ENCODE measurements around the gene DLX1. TPM values are rescaled to one million over a fixed set of nuclear protein-coding genes. Genes with fewer than 3 reads are reported as not detected.
"Not testable (repeated sequence)": the region's sequence is repeated elsewhere in the genome, so short reads cannot be mapped to it uniquely, and the experiment has no call there.

DLX1 gene
- polyA plus RNA-seq, 10 donors: 0.22 to 2.5 (median 0.28) TPM; not detected in 2

DNA sequence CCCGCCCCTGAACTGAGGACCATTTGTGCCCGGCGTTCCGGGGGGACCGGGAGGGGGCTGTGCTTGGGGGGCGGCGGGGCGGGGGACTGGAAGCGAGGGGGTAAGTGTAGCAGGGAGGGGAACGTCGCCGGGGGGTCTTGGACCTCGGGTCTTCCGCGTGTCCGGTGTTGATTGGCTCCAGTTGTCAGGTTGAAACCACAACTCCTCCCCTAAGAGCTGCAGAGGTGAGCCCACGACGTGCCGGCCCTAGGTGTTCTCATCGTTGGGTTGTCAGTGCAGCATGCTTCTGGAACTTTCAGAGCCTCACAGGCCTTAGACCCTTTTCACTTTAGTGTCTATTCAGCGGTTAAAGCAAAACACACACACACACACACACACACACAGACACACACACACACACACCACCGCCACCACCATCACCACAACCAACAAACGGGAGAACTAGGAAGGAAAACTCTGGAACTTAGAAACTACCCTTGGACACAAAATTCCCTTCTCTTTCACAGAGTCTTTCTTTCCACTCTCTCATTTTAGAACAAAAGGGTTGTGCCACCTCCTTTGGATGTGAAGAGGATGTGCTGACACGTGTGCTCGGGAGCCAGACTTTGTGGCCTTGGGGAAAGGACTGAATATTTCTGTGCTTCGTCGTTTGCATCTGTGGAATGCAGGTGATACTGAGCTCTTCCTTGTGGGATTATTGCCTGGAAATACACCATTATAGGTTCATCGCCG lies 24.1 kb downstream of the DLX1 start:
- peak in 1 of 3 donors; percentile 11 for DNase-seq

DNA sequence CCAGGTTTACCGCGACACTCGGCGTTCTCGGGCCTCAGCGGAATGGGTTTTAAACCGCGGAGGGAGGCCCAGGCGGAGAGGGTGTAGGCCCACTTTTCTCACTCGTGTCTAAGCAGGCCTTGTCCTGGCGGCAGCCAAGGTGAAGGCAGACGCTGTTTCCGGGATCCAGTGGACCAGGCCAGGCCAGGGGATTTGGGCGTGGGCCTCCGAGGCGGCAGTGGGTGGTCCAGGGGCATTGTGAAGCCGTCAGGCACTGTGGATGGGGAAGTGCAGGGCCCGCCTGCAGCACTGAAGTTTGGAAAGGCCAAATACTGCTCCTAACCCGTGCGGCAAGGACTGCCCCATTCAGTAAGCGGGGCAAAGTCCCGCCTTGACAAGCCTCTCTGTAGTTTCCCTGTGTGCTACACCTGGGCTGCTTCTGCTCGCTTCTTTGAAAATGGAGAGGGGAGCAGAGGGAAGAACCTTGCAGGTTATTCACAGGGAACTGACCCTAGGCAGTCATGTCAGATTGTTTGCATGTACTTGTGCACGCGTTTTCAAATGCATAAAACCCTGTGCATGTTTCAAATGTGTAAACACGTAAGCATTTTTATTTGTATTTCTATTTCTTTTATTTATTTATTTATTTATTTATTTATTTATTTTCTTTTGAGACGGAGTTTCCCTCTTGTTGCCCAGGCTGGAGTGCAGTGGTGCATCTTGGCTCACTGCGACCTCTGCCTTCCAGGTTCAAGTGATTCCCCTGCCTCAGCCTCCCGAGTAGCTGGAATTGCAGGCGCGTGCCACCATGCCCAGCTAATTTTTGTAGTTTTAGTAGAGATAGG lies 24.9 kb downstream of the DLX1 start:
- DNase-seq: peak in 1 of 3 donors; percentile 10

DNA sequence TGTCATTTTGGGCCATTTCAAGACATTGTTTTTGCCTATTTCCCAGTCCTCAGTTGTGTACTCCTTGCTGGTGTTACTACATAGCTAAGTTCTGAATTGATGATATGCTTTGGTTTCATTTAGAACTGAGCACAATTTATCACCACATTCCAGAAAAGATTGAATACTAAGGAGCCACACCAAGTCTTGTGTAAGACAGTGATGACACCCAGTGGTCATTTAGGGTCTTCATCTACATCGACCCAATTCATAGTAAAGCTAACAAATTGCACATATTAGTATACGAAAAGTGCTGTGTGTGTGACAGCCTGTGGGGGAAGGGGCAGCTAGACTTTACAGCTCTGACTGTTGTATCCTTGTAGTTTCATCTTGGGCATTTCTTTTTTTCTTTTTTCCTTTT lies 28.3 kb downstream of the DLX1 start:
- peak in 1 of 3 donors; percentile 48 for DNase-seq

DNA sequence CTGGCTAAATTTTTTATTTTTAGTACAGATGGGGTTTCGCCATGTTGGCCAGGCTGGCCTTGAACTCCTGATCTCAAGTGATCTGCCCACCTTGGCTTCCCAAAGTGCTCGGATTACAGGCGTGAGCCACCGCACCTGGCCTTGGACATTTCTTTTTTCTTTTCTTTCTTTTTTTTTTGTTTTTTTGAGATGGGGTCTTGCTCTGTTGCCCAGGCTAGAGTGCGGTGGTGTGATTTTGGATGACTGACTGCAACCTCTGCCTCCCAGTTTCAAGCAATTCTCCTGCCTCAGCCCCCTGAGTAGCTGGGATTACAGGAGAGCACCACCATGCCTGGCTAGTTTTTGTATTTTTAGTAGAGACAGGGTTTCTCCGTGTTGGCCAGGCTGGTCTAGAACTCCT lies 28.9 kb downstream of the DLX1 start:
- DNase-seq: not testable (repeated sequence)

DNA sequence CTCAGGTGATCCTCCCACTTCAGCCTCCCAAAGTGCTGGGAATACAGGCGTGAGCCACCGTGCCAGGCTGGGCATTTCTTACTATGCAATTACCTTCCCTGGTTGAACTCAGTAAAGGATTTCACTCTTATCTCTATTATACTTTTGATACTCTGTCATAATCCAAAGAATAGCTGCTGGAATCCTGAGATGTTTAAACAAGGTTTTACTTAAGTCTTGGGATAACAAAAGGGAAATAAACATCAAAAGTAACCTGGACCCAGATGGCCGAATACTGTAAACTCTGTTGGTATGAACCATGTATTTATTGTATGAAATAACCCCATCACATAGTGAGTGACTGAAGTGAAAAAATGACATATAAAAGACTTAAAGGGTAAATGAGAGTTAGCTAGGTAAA lies 29.3 kb downstream of the DLX1 start:
- no peak for DNase-seq

DNA sequence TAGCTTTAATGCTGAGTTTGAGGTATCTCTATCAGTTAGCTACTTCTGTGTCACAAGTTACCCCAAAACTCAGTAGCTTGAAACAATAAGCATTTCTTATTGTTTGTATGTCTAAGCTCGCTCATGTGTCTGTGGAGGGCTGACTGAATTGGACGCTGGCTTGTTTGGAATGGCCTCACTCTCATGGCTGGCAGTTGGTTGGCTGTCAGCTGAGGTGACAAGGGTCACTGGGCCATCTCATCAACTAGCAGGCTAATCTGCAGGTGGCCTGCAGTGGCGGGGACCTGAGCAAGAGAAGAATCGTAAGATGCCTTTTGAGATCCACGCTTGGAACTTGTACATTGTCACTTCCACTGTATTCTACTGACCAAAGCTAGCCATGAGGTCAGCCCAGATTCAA lies 30.8 kb downstream of the DLX1 start:
- DNase-seq: no peak

DNA sequence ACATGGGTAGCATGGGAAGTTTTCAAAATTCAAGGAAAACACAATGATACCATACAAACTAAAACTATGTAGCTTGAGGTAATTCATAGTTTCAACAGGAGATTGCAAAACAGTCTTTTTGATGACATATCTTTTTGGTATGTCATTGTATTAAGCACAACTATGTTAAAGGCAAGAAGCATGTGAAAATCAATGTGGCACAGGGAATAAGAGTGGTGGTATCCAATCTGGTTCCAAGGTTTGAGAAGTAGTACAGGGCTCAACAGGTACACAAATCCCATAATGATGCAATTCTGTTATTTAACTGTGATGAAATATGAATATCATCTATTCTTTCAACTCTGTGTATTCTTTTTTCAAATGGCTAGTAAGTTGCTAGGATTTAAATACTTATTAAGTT lies 33.8 kb downstream of the DLX1 start:
- no peak for DNase-seq

DNA sequence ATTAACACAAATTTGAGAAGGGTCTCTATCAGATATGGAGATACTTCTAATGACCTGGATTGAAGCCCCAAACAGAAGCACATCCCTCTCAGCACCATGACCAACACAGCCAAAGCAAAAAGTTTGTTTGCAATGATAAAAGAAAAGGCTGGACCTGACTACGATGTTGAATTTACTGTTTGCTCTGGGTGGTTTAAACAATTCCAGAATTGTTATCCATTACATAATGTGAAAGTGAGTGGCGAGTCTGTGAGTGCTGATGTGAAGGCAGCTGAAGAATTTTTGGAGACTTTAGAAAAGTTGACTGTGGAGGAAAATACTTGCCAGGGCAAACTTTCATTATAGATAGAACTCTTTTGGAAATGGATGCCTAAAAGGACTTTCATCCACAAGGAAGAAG lies 34.8 kb downstream of the DLX1 start:
- no peak for DNase-seq

DNA sequence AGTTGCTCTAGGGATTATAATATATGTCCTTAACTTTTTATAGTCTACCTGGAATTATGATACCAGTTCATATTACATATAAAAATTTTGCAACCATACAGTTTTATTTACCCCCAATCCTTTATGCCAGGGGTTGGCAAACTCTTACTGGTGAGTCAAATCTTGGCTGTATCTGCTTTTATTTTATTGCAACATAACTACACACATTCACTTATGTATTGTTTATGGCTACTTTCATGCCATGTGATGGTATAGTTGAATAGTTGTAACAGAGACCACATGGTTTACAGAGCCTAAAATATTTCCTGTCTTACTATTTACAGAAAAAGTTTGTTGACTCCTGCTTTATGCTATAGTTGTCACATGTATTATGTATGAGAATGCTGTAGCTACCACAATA lies 43.2 kb downstream of the DLX1 start:
- DNase-seq: no peak

DNA sequence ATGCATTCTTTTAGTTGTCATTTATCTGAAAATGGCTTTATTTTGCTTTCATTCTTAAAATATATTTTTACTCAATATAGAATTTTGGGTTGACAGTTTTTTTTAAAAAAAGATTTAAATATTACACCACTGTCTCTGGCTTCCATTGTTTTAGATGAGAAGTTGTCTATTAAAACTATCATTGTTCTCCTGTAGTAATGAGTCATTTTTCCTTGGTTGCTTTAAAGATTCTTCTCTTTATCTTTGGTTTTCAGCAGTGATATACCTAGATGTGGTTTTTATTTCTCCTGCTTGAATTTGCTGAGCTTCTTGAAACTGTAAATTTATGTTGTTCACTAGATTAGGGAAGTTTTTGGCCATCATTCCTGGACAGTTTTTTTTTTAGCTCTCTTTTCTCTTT lies 44.1 kb downstream of the DLX1 start:
- DNase-seq: no peak

DNA sequence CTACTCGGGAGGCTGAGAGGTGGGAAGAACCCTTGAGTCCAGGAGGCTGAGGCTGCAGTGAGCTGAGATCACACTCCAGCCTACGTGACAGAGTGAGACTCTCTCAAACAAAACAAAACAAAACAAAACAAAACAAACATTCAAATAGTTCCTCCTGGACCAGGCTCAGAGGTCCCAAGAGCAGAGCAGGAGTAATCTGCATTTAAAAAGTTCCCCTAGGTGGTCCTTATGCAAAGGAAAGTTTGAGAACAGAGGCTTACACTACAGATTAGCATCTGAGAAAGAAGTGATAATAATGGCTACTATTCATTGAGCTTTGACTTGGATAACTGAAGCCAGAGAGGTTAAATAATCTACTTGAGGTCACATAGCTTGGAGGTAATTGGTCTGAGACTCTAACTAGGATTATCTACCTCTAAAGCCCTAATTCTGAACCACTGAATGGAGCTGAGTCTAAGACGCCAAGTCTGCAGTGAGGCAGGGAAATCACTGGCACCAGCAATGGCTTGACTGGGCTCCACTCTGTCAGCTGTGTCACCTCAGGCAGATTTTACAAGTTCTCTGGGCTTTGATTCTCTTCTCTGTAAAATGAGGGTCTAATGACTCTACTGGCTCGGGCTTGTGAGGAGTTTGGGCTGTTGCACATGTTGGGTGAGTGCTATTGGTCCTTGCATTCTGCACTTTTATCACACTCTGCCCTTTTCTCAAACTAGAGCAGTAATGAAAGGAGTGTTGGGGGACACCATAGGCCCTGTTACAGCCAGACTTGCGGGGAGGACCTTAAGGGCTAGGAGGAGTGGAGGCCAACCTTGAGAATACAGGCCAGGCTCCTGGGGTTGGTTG lies 46.6 kb downstream of the DLX1 start:
- DNase-seq: no peak

DNA sequence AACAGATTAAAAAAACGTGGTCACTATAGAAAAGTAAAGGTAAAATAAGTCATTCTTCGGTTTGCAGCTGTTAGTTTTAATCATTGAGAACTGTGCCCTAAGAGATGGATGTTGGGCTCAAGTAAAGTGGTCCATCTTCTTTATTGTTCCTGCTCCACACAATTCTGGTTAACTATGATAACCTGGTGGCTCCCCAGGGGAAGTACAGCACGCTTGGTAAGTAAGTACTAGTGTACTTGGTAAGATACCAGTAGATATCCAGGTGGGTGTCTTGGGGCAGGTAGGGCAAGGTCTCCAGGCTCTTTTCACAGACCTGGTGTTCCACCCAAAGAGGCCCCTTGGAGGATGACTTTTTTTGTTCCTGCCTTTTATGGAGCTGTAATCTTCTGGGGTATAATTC lies 49.0 kb downstream of the DLX1 start:
- no peak for DNase-seq

DNA sequence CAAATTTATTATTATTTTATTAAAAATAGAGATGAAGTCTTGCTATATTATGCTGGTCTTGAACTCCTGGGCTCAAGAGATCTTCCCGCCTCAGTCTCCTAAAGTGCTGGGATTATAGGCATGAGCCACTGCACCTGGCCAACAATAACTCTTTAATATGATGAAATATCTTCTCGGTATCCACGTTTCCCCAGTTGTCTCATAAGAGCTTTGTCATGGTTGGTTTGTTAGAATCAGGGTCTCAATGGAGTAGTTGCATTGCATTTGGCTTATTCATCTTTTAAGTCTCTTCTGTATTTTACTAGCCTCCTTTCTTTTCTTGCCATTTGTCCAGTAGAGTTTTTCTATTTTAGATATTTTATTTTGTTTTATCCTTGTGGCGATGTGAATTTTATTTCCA lies 50.1 kb downstream of the DLX1 start:
- DNase-seq: no peak

DNA sequence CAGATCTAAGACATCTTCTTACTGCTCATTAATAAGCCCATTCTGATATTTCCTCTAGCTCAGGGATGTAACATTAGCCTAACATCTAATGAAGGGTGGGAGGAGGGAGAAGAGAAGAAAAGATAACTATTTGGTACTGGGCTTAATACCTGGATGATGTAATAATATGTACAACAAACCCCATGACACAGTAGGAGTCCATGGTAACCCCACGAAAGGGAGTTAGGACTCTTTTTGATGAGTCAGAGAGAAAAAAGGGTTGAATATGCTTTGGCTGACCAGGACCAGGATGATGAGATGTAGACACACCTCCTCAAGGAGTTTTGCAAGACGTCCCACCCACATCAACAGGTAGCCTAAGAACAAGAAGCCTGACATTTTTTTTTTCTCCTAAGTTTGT lies 51.8 kb downstream of the DLX1 start:
- DNase-seq: no peak

DNA sequence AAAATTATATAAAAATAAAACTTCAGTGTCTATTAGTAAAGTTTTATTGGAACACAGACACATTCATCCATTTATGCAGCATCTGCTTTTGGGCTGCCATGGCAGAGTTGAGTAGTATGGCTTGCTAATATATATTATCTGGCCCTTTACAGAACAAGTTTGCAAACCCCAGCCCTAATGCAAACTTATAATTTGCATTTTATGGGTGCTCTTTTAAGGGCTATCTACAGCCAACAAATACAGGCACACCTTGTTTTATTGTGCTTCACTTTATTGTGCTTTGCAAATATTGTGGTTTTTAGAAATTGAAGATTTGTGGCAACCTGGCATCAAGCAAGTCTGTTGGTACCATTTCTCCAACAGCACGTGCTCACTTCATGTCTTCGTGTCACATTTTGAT lies 52.6 kb downstream of the DLX1 start:
- no peak for DNase-seq

DNA sequence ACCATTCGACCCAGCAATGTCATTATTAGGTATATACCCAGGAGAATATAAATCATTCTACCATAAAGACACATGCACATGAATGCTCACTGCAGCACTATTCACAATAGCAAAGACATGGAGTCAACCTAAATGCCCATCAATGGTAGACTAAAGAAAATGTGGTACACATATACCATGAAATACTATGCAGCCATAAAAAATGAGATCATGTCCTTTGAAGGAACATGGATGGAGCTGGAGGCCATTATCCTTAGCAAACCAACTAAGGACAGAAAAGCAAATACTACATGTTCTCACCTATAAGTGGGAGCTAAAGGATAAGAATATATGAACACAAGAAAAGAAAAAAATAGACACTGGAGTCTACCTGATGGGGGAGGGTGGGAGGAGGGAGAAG lies 53.4 kb downstream of the DLX1 start:
- not testable (repeated sequence) for DNase-seq

Other genes starting within 250 kb of the DLX1 start
- 10 to 100 TPM; 19.2 to 28.0 (median 24.1) TPM for gene SLC25A12, start 191.3 kb upstream of the DLX1 start, polyA plus RNA-seq (ENCODE audit: insufficient read length in 10 of 10)
- gene HAT1, start 163.0 kb upstream of the DLX1 start, polyA plus RNA-seq (ENCODE audit: insufficient read length in 10 of 10): 10 to 100 TPM; 36.8 to 47.5 (median 39.9) TPM
- gene METAP1D, start 85.6 kb upstream of the DLX1 start, polyA plus RNA-seq (ENCODE audit: insufficient read length in 10 of 10): 10 to 100 TPM in 6 of 10 donors, 1 to 10 TPM in 4; 7.3 to 20.2 (median 10.4) TPM
- under 1 TPM in 7 of 10 donors, not detected in 3; 0.05 to 0.48 (median 0.15) TPM for gene DLX2, start 17.4 kb downstream of the DLX1 start, polyA plus RNA-seq (ENCODE audit: insufficient read length in 10 of 10)

Measured in muscle of back (tissue), 11 donors.